Urothelium cell line (cell line): ENCODE measurements around the gene ERMARD.

ENCODE experiments used
- DNase-seq: peaks from one replicate; pipeline ENCODE4 v3.0.0; 2011; ENCODE audit warnings: low spot score, mixed read lengths
- FAIRE-seq: peaks from 2 replicates; lab custom pipeline; 2011; peaks lifted over from hg19 to GRCh38; lab: Jason Lieb, UNC

Gene ERMARD

DNA sequence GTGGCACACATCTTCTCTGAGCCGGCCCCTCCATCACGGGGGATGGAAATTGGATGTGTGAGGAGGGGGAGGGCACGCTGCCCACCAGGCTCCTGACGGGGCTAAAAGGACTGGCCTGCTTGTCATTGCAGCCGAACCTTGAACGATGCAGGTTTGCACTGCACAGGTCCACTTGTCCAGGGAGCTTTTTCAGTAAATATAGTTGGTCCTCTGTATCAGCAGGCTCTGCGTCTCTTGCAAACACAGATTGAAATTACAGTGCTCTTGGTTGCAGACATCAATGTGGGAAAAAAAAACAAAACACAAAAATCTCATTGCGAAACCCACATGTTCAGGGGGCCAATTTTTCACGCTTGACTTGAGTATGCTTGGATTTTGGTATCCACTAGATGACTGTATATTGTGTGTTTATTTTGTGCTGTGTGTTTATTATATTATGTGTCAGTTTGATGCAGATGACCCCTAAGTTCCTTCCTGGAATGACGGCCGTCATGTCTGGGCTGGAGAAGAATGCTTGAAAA lies 29.2 kb downstream of the ERMARD start:
- no peak for FAIRE-seq
- DNase-seq = no peak

DNA sequence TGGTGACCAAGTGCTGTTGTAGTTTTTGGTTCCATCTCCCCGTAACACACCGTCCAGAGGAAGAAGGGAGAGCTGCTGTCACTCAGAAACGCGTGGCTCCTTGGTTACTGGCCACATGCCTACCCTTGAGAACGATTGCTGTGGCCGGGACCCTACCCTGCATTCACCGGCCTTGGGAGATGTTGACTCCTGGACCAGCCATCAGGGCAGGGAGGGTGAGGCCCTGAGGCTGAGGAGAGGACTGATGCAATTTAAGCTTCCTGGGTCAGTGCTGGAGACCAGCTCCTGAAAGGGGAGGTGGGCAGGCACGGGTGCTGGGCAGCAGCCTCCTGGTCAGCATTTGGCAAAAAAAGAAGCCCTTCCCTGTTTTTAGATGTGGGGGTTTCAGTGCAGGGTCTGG lies 31.5 kb downstream of the ERMARD start:
- FAIRE-seq (no peak), DNase-seq (no peak)

DNA sequence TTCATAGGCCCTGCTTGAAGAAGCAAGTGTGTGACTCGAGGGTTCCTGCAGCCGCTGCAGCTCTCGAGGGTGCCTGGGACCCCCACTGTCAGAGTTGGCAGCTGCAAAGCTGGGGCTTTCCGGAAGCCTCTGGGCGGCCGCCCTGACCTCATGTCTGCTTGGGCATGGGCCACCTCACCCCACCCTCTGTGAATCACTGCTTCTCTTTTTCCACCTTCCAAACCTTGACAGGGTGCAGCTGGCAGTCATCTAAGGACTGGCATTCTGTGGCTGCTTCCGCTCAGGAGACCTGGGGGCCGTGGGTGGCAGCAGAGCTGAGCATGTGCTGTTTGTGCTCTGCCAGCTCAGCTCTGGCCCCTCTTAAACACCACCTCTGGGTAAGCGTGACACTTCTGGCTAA lies 32.0 kb downstream of the ERMARD start:
- FAIRE-seq (no peak), DNase-seq (no peak)

DNA sequence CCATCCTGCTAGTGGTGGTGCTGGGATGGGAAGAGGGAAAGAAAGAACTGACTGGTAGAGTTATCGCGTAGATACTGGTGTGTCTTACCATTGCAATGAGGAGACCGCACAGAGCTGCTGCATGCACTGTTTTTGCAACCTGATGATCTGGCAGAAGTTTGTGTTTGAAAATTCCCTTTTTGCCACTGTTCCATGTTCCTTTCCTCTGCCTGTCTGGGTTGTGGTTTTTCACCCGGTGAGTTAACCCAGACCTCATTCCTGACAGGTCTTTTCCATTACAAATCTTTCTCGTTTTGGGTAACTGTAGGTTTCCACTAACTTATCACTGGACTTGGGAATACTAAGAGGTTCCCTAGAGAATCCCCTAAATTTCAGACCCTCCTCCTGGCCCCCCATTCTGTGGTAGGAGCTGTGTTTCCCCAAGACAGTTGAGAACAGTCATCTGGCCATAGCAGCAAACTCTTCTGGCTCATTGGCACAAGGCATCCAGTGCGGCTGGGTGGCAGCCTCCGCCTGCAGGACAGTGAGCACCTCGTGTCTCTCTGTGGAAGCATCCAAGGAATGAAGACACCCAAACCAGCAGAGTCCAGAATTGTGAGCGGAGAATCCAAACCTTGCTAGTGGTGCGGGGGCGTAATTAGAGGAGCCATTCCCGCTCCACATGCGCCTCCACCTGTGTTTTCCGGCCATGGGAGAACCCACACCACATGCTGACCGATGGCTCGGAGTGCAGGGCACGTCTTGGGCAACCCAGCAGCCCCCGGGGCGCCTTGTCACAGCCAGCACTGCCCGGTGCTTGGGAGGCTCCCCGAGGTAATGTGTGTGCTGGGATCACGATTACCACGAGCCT lies 32.8 kb downstream of the ERMARD start:
- FAIRE-seq (no peak), DNase-seq (no peak)

DNA sequence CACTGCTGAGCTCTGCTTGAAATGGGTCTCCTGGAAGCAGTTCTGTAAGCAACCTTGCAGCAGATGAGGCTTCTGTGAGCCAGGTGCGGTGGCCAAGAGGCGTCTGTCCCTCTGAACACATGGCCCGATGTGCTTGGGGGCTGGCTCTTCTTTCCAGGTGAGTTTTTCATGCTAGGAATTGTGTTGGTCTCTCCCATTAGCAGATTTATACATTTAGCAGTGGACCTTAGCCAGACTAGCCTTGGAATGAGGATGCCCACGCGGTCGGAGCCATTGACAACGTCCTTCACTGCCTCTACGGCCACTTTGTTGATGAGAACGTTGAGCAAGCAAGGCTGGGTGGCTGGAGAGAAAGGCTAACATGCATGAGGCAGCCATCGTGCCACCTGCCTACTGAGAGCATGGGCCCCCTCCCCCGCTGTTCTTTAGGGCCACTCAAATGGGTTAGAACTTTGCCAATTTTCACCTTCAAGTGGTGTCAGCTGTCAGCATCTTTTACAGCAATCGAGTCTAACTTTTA lies 33.5 kb downstream of the ERMARD start:
- FAIRE-seq (no peak), DNase-seq (no peak)

DNA sequence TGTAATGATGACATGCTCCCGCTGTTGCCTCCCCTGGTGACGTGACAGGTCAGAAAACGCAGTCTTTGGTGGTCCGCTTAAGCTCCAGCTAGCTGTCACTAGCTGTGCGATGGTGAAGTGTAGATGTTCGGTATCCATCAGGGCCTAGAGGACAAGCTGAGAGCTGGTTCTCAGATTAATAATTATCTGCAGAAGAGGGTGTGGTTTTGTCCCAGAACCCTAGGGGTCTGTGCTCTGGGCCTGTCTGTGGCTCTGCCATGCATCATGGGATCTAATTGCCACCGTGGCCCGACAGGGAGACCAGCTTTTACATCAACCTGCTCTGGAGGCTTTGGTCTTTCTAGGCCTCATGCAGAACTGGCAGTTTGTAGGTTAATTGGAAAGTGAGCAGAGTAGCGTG lies 34.1 kb downstream of the ERMARD start:
- no peak for FAIRE-seq
- no peak for DNase-seq

DNA sequence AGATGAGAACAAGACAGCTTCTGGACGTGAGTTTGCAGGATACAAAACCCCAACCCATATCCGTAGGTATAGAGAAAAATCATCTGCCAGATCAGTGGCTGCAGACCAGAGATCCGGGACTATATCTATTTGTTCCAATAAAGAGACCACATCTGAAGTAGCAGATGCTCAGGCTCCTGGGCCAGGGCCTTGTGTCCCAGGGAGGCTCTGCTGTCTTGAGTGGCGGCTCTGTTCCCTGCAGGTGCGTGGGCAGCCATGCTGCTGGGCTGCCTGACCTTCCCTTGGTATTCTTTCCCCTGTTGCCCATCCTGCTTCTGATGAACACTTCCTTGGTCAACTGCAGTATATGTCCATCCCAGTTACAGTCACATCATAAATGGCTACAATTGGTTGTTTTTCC lies 34.9 kb downstream of the ERMARD start:
- FAIRE-seq (no peak), DNase-seq (no peak)

DNA sequence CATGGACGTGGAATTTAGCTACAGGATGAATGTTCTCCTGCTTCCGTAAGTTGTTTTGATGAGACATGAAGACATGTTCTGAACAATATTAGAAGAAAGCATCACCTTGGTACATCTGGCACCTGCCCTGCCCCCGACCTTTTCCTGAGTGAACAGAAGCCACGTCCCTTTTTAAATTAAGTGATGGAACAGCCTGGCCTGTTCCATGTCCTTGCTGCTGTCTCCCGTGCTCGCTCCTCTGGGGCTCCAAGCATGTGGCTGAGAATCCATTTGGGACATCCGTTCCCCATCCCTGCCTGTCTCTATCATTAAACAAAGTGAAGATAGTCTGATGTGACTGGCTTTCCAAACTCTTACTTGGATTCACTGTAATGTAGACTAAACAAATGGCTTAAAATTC lies 36.4 kb downstream of the ERMARD start:
- no peak for DNase-seq
- FAIRE-seq = no peak

DNA sequence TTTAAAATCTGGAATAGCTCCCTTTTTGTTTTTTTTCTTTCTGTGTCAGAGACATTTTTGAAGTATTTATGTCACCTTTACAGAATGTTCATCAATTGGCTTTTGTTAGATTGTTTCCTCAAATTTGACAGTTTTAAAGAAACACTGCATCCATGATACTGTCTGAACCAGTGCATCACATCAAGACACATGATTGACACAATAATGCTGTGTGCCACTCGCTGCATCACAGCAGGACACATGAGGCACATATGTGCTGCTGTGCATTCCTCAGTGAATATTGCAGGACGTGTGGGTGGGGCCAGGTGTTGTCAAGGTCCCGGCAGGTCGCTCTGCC lies 37.4 kb downstream of the ERMARD start:
- FAIRE-seq (no peak), DNase-seq (no peak)

DNA sequence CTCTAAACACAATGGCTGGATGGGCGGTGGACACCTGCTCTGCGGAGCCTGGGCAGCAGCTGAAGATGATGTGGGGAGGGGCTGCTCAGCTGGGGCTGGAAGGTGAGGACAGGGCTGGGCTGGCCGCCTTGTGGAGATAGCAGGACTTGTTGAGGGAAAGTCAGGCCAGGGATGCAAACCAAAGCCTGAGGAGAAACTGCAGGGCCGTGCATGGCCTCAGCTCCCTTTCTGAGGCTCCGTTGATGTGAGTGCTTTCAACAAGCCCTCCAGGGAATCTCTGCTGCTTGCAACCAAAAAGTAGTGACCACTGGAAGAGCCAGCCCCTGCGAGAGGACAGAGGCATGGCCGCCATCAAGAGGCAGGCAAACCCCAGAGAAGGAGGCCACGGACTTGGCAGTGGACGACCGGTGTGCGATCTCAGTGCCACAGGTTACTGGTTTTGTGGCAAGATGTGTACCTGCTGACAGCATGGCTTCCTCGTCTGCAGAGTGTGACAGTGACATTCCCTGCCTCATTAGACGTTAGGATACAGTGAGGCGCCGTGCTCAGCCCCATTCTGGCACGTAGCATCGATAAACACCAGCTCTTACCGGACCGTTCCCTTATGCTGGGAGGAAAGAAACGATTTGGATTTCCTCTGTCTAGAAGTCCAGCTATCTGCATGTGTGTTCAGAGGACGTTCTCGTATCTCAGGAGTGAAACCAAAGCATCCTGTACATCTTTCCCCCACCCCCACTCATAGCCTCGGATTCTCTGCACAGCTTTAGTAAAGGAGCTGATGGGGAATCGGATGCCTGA lies 37.9 kb downstream of the ERMARD start:
- FAIRE-seq (no peak), DNase-seq (no peak)

DNA sequence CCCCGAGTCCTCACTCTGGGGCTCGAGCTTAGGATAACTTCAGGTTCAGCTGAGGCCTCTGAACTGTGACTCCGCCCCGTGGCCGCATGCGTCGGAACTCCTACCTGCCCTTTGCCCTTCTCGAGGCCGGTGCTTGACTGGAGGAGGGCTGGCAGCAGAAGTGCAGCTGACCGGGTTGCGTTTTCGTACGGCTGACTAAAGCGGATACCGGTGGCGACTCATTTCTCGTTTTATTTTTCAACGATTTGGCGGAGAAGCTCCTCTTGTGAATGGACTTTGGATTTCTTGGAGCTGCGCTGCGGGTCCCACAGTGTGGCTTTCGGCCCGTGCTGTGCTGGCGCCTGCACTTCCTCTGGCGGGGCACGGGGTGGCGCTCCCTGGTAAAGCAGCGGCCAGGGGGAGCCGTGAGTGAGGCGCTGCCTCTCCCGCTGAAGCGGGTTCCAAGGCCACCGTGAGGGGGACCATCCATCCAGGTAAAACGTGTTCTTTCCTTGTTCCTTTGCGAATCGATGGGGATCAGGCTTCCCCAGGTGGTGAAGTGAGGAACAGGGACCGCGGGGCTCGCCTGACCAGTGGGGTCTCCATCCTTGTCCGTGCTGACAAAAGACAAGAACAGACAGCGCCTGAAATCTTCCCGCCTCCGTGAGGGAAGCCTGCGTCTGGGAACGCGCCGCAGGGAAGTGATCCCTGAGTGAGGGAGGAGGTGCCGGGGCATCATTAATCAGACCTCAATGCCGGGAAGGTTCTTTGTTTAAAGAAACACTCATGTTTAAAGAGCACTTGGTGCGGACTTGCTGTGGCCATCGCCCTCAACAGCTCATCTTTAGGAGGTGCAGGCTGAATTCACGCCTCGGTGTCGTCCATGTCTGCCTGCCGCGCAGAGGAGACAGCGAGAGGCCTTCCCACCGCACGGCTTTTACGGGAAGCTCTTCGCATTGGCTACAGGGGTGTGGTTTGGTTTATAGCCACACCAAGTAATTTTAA lies 38.8 kb downstream of the ERMARD start:
- DNase-seq (peak; percentile 91), FAIRE-seq (peak; percentile 50)

DNA sequence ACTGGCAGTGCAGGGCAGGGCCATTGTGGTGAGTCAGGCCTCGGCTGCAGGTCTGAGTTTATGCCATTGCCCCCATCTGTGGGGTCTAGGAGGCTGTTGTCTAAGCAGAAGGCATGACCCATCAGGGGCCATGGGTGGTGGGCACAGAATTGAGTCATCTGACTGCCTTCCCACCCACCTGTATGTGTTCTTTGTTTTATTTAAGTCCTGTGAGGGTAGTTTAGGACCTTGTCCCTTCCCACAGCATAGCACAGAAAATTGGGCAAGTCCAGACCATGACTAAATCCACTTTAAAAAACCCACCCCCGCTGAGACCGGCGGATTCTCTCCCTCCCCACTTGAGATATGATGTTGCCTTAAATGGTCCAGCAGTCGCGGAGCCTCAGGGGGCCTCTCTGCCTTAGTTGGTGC lies 40.3 kb downstream of the ERMARD start:
- FAIRE-seq (no peak), DNase-seq (no peak)

DNA sequence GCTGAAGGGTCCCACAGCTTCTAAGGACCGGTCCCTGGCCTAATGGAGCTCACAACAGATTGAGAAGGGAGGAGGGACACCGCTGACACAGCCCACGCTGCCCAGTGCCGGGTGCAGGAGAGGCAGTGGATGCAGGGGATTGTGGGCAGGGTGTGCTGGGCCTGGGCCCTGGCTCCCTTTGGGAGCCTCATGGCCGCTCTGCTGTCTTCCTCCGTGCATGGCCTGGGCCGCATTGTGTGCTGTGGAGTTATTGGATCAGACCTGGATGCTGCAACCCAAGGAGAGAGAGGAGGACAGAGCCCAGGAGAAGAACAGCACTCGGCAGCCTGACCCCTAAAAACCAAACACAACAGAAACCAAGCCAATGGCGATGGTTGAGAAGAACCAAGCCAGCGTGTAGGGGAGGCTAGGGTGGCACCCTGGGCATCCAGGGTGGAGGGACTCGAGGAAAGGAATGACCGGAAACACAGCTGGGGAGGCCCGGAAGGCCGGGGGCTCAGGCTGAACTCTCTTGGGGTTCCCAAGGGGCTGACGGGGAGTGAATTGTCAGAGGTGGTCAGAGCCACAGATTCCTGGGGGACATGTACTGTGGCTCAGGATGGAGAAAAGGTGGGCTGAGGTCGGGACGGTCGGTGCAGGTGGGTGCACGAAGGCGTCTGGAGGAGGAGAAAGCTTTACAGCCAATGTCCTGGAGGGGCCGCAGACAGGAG lies 41.0 kb downstream of the ERMARD start:
- FAIRE-seq = no peak
- no peak for DNase-seq

DNA sequence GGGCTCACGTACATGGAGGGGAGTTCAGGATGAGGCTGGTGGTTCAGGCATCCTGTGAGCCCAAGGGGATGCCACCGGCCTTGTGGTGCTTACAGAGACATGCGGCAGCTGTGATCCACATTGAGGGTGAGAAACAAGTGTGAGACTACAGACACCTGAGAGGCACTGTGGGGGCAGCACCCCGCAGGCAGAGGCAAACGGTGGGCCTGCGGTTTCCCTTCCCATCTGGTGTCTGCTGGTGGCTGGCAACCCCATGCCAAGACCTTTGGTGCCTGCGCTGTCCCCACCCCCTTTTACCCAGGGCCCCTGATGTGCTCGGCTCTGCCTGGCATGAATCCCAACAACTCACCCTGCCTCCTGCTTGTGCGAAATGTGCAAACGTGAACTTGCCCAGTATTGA lies 42.0 kb downstream of the ERMARD start:
- DNase-seq = no peak
- no peak for FAIRE-seq

DNA sequence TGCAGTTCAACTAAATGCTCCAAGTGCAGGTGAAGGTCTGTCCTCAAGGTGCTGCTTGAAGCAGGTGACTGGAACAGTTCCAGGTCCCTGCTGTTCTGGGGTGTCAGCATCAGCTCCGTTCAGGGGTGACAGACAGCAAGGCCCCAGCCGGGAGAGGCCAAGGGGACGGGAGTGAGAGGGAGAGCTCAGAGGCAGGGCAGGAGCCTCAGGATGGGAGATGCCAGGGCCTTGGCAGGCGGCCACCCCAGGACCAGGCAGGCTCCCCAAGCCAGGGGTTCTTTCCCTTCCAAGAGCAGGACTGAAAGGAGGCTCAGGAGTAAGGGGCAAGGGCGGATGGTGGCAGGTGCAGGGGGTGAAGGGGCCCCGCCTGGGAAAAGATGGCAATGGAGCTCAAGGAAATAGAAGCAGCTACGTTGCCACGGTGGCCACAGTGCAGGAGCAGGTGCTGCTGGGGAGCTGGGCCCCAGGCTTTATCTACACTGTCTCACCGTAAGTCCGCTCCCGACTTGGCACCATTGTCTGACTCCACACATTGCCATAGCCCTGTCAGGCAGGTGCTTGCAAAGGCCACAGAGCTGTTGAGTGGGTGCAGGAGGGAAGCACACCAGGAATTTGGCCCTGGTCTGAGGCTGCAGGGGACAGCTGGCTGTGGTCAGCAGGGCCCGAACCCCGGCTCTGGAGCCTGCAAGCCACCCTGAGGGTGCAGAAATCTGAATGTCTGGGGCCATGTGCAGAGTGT lies 43.1 kb downstream of the ERMARD start:
- DNase-seq = no peak
- FAIRE-seq = no peak

DNA sequence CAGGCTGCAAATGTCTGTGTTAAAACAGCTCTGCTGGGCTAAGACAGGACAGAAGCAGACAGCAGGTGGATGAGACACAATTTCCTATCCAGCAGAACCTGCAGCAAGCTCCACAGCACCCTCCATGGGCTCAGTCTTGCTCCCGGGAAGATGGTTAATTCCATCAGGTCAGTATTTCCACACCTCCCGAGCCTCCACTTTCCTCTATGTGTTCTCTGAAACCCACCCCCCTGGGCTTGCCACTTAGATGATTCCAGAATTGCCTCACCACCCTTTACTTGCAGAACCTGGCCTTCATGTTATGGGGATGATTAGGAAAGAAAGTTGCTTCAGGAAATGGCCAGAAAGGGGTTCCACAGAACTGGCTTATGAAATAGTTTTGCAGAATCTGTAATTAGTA lies 43.8 kb downstream of the ERMARD start:
- no peak for FAIRE-seq

DNA sequence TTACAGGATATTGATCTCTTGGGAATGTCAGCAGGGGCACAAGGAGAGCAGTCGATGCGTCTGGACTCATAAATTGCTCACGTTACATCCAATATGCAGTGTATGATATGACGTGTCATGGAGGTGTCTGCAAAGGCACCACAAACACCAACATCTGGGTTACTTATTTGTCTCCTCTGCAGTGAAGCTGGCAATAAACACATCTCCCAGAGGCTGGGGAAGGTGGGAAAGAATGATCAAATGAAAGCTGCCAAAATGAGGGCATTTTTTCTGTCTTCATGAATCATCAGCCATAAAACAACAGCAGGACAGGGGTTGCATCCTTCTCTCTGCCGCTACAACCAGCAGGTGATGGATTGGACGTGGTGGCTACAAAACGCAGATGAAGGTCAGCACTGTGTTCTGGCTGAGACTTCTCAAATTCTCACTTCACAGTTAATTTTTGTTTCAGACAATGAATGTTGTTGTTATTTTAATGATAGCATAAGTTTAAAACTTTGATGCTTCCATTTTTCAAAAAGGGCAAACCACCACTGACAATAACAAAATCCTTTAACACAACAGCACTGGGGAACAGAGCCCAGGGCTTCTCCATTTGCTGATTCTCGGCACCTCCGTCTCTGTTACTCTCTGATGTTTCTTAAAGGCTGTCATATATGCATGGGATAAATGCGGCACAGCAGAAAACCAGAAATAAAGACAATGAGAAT lies 47.5 kb downstream of the ERMARD start:
- DNase-seq (no peak), FAIRE-seq (no peak)

More for the DNA sequence above, 43.8 kb downstream of the ERMARD start:
- no peak for DNase-seq

DNA sequence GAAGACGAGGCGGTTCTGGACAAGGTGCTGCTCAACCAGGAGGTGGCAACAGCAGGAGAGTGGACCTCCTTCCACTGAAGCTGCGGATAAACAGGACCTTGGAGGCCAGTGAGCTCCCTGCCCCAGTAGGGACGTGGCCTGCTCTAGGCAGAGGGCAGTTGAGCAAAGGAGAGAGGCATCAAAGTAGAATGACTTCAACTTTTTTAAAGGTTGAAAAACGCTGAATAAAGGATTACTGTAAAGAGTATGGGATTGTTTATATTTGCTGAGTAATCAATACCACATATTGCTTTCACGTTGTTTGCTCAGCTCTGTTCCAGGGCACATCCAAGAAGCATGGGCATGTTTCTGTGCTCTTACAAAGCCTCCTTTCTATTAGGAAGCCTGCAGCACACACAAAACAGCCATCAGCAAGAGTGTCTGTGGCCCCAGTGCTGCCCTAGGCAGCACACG lies 48.1 kb downstream of the ERMARD start:
- DNase-seq = no peak
- no peak for FAIRE-seq
